DND-41 (cell line): ENCODE measurements around the gene TXLNA.

Source experiments
- EZH2 ChIP-seq: IDR thresholded peaks from 3 replicates; pipeline ENCODE4 v1.6.1; 2012; ENCODE audit warnings: borderline replicate concordance, low read depth, mild to moderate bottlenecking, moderate library complexity, low read length, inconsistent platforms; ENCODE audit not compliant: severe bottlenecking
- TF ChIP-seq, protein P1 (sequence below): IDR thresholded peaks from 2 replicates; pipeline ENCODE4 v1.5.1; 2012; ENCODE audit warnings: borderline replicate concordance, low read length, moderate library complexity, mild to moderate bottlenecking; ENCODE audit not compliant: poor library complexity, severe bottlenecking; ENCODE audit errors: extremely low read depth

DNA sequence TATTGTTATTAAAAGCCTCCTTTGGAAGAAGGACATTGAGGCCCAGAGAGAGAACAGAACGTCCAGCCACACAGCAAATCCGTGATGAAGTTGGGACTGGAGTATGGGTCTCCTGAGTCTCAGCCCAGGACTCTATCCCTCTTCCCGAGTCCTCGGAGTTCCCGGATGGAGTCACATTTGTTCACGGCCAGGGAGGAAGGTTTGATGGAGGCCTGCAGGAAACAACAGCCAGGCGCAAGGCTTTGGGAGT lies 357 bp upstream of the TXLNA start:
- TF ChIP-seq, protein P1, sequence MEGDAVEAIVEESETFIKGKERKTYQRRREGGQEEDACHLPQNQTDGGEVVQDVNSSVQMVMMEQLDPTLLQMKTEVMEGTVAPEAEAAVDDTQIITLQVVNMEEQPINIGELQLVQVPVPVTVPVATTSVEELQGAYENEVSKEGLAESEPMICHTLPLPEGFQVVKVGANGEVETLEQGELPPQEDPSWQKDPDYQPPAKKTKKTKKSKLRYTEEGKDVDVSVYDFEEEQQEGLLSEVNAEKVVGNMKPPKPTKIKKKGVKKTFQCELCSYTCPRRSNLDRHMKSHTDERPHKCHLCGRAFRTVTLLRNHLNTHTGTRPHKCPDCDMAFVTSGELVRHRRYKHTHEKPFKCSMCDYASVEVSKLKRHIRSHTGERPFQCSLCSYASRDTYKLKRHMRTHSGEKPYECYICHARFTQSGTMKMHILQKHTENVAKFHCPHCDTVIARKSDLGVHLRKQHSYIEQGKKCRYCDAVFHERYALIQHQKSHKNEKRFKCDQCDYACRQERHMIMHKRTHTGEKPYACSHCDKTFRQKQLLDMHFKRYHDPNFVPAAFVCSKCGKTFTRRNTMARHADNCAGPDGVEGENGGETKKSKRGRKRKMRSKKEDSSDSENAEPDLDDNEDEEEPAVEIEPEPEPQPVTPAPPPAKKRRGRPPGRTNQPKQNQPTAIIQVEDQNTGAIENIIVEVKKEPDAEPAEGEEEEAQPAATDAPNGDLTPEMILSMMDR = no peak
- no peak for TF ChIP-seq EZH2
